Measurements from ENCODE around the gene RPL11.
"Not testable (repeated sequence)": the region's sequence is repeated elsewhere in the genome, so short reads cannot be mapped to it uniquely, and the experiment has no call there.

DNA sequence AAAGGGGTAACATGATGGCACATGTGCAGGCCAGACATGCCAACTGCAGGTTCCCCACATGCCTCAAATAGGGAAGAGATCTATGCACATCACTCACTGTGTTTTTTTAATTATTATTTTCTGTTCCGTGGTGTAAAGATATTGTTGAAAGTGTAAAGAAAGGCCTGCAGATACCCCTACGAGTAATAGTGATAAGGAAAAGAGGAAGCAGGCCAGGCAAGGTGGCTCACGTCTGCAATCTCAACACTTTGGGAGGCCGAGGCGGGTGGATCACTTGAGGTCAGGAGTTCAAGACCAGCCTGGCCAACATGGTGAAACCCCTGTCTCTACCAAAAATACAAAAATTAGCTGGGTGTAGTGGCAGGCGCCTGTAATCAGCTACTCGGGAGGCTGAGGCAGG is 6.4 kb upstream of the RPL11 start:
- not testable (repeated sequence) for TF ChIP-seq POLR2A (IDR thresholded peaks at IDR 0.05)
- TF ChIP-seq, protein P1, sequence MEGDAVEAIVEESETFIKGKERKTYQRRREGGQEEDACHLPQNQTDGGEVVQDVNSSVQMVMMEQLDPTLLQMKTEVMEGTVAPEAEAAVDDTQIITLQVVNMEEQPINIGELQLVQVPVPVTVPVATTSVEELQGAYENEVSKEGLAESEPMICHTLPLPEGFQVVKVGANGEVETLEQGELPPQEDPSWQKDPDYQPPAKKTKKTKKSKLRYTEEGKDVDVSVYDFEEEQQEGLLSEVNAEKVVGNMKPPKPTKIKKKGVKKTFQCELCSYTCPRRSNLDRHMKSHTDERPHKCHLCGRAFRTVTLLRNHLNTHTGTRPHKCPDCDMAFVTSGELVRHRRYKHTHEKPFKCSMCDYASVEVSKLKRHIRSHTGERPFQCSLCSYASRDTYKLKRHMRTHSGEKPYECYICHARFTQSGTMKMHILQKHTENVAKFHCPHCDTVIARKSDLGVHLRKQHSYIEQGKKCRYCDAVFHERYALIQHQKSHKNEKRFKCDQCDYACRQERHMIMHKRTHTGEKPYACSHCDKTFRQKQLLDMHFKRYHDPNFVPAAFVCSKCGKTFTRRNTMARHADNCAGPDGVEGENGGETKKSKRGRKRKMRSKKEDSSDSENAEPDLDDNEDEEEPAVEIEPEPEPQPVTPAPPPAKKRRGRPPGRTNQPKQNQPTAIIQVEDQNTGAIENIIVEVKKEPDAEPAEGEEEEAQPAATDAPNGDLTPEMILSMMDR (IDR thresholded peaks at IDR 0.05 in 4 of 5, conservative IDR thresholded peaks at IDR 0.05 in 1 of 5) = not testable (repeated sequence)

Measured in gastrocnemius medialis (tissue), 4 donors.